Heart right ventricle (tissue), 16 donors: Measurements from ENCODE around the gene CD4. TPM values are rescaled to one million over a fixed set of nuclear protein-coding genes. Genes with fewer than 3 reads are reported as not detected.

Experiments used
- ATAC-seq, 8 donors: fragments of 200-7000 bp; cut with Tn5 transposase; one replicate each; pipeline ENCODE4 v1.9.1; 2020; ENCODE audit warnings: mild to moderate bottlenecking in 8 of 8, moderate library complexity in 8 of 8, moderate number of reproducible peaks in 1 of 8
- DNase-seq, 2 donors: peaks; one replicate each; pipeline ENCODE4 v3.0.0-alpha.2; 2020
- H3K27ac ChIP-seq, 10 donors: fragments of 200-600 bp; sonication (generic) in 2 of 10; one replicate each; pipeline versions ENCODE4 v1.5.0 to v1.8.0; 2020 to 2022; ENCODE audit warnings: mild to moderate bottlenecking in 3 of 10
- H3K27me3 ChIP-seq, 7 donors: fragments of 200-600 bp; one replicate each; pipeline ENCODE4 v1.8.0; 2021 to 2022; ENCODE audit warnings: mild to moderate bottlenecking in 2 of 7
- H3K36me3 ChIP-seq, 9 donors: fragments of 200-600 bp; sonication (generic) in 1 of 9; one replicate each; pipeline versions ENCODE4 v1.5.0 to v1.8.0; 2020 to 2022; ENCODE audit warnings: mild to moderate bottlenecking in 2 of 9
- H3K4me1 ChIP-seq, 9 donors: fragments of 200-600 bp; sonication (generic) in 1 of 9; one replicate each; pipeline versions ENCODE4 v1.5.0 to v1.8.0; 2020 to 2022; ENCODE audit warnings: mild to moderate bottlenecking in 4 of 9
- H3K4me3 ChIP-seq, 10 donors: fragments of 200-600 bp; sonication (generic) in 2 of 10; one replicate each; pipeline versions ENCODE4 v1.5.0 to v1.8.0; 2020 to 2022; ENCODE audit warnings: mild to moderate bottlenecking in 7 of 10, moderate library complexity in 2 of 10
- H3K9me3 ChIP-seq, 11 donors: fragments of 200-600 bp in 10 of 11; sonication (generic) in 2 of 11; one replicate each; pipeline versions ENCODE4 v1.5.0 to v1.8.0; 2013 to 2022; ENCODE audit warnings: mild to moderate bottlenecking in 2 of 11, control low read depth in 1 of 11, moderate library complexity in 1 of 11
- WGBS, 2 donors: extraction: QIAGEN DNeasy Blood & Tissue Kit; methylation state at CpG; one replicate each; pipeline ENCODE4 v1.1.7; 2013; ENCODE audit warnings: inconsistent platforms in 1 of 2; 5-methylcytosine and 5-hydroxymethylcytosine counted together
- intact Hi-C, 10 donors: fragments of 100-400 bp; cut with DNase I; formaldehyde crosslinking; loops; one replicate each; pipeline versions ENCODE4 v1.11.1 to v1.14.2; 2022
- polyA plus RNA-seq, 2 donors: library from polyadenylated mRNA; stranded (reverse); fragments of 200-250 nt; gene quantifications; one replicate each; pipeline ENCODE4 v1.2.3, GENCODE V29; 2013
- total RNA-seq, 10 donors: library from RNA; stranded (reverse); fragmentation: NEBNext Ultra II Directional in 3 of 10; extraction: Animal tissue kit (Norgen Biotek cat#: 25700) in 3 of 10; gene quantifications; one replicate each; pipeline versions ENCODE4 v1.2.1 to v1.2.4, GENCODE V29; 2021 to 2023
- TF ChIP-seq, protein P1 (sequence below), 9 donors: fragments of 200-600 bp; sonication (generic) in 2 of 9; IDR thresholded peaks; one replicate each; pipeline versions ENCODE4 v1.5.0 to v1.8.0; 2021 to 2022; ENCODE audit warnings: antibody characterized with exemption in 9 of 9, mild to moderate bottlenecking in 5 of 9, moderate library complexity in 1 of 9
- donor health status: Arrhythmogenic right ventricular cardiomyopathy.
- donor health status: ischemic (EF 13 %, LVEDD 7.1; RV severe dilation, severe dysfunction).
- donor health status: healthy with polysubstance abuse.
- donor health status: DM: no; HTN: yes; CAD: no.
- donor health status: DM: no; HTN: no; CAD: no.
- donor health status: ischemic (EF 25% LVEDD 6.9; RV normal size, moderate dysfunction).
- donor health status: ischemic (EF 25% LVEDD 5.7; RV mildly dilated, moderate dysfunction).
- donor health status: healthy.
- donor health status: DM: yes; HTN: yes; CAD: no.
- donor health status: Ischemic cardiomyopathy.
- donor health status: ischemic (EF 35%, LVEDD 5.7; RV mildly dilated, moderate dysfunction).
- donor health status: nonischemic (EF 11% LVEDD 7.7; RV severe dilation, severe dysfunction).
- donor health status: DM: yes; HTN: yes; CAD: no.
- donor health status: PGD.
- donor health status: ischemic (EF 29% LVEDD 5.4; RV normal size, mild dysfunction).
- donor health status: nonischemic (EF 23%, LVEDD 6.1; RV moderate dilation, normal function).

The CD4 gene
- total and polyA plus RNA-seq, 12 donors: 2.6 to 44.3 (median 4.2) TPM

DNA sequence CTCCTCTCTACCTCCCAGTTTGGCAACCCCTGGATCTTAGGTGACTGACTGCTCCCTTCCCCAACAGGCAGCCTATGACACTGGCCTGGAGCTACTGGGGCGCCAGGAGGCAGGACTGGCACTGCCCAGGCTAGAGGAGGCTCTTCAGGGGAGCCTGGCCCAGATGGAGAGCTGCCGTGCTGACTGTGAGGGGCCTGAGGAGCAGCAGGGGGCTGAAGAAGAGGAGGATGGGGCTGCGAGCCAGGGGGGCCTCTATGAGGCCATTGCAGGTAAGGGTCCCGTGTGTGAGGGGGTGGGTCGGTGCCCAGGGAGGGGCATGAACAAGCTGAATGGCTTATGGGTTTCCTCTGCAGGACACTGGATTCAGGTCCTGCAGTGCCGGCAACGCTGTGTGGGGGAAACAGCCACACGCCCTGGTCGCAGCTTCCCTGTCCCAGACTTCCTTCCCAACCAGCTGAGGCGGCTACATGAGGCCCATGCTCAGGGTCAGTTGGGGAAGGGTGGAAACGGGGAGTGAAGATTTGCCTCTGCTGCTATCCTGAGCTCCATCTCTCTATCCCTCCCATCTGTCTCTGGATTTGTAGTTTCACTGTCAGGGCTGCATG is 41.1 kb downstream of the CD4 start:
- Histone ChIP-seq H3K4me3 (no peak overlapping the region), H3K4me1 (peaks cover 8 to 62% (median 26%) of the 10 kb centered on the region in 9 donors), H3K36me3 (peaks cover 0 to 42% (median 0%) of the 10 kb centered on the region in 9 donors), H3K27me3 (peaks cover 0 to 40% (median 0%) of the 10 kb centered on the region in 7 donors), H3K9me3 (no peaks in the 10 kb centered on the region), H3K27ac (peak overlapping the region in 2 of 10 donors; percentile 87 to 90)
- intact Hi-C loops: no loop called here
- ATAC-seq: no peak
- DNase-seq: no peak
- TF ChIP-seq, protein P1, sequence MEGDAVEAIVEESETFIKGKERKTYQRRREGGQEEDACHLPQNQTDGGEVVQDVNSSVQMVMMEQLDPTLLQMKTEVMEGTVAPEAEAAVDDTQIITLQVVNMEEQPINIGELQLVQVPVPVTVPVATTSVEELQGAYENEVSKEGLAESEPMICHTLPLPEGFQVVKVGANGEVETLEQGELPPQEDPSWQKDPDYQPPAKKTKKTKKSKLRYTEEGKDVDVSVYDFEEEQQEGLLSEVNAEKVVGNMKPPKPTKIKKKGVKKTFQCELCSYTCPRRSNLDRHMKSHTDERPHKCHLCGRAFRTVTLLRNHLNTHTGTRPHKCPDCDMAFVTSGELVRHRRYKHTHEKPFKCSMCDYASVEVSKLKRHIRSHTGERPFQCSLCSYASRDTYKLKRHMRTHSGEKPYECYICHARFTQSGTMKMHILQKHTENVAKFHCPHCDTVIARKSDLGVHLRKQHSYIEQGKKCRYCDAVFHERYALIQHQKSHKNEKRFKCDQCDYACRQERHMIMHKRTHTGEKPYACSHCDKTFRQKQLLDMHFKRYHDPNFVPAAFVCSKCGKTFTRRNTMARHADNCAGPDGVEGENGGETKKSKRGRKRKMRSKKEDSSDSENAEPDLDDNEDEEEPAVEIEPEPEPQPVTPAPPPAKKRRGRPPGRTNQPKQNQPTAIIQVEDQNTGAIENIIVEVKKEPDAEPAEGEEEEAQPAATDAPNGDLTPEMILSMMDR (IDR thresholded peaks at IDR 0.05): no peak
- WGBS, 2 donors: 83 to 84% methylated on average over 11 of the region's 11 CpGs

DNA sequence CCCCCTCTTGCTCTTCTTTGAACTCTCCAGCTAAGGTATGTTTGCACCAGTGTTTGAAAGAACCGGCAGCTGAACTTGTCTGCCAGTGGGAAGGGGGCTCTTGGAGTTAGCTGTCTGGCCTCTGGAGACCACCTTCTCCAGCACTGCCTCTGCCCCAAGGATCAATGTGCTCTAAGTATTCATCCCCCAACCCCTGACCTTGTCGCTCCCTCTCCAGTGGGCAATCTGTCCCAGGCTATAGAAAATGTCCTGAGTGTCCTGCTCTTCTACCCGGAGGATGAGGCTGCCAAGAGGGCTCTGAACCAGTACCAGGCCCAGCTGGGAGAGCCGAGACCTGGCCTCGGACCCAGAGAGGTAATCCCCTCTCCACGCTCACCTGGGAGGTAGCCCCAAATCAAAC is 41.7 kb downstream of the CD4 start:
- intact Hi-C loops: no loop called here
- no peak overlapping the region for H3K4me3 ChIP-seq
- ATAC-seq: no peak
- peaks cover 0 to 45% (median 0%) of the 10 kb centered on the region in 9 donors for H3K36me3 ChIP-seq
- 88 to 93% methylated on average over 6 of the region's 6 CpGs for WGBS, 2 donors
- H3K27me3 ChIP-seq: peaks cover 0 to 40% (median 0%) of the 10 kb centered on the region in 7 donors
- H3K27ac ChIP-seq: no peak overlapping the region
- H3K4me1 ChIP-seq: peaks cover 8 to 62% (median 24%) of the 10 kb centered on the region in 9 donors
- TF ChIP-seq, protein P1 (IDR thresholded peaks at IDR 0.05): no peak
- DNase-seq: no peak
- H3K9me3 ChIP-seq: no peaks in the 10 kb centered on the region

DNA sequence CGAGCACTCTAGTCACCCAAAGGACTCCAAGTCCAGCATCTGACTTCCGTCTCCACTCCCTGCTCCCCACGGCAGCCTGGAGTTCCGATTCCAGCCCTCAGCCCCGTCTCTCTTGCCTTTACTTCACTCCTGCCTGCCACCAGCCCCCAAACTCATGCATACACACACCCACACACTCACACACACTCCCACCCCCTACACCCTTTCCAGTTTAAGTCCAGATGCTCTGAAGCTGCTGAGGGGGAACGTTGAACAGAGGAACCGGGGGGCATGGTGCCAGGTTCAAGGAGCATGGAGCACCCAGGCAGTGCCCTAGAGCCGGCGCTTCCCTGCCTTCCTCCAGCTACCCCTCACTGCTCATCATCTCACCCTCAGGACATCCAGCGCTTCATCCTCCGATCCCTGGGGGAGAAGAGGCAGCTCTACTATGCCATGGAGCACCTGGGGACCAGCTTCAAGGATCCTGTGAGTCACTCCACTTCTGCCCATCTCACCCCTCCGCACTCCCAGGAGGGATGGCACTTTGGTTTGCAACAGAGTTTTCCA is 42.2 kb downstream of the CD4 start:
- H3K27me3 ChIP-seq: peaks cover 0 to 37% (median 0%) of the 10 kb centered on the region in 7 donors
- 87 to 89% methylated on average over 12 of the region's 12 CpGs for WGBS, 2 donors
- DNase-seq: no peak
- H3K4me1 ChIP-seq: peaks cover 8 to 65% (median 24%) of the 10 kb centered on the region in 9 donors
- TF ChIP-seq, protein P1 (IDR thresholded peaks at IDR 0.05): no peak
- no peak overlapping the region for H3K27ac ChIP-seq
- H3K4me3 ChIP-seq: no peak overlapping the region
- intact Hi-C loops: no loop called here
- no peaks in the 10 kb centered on the region for H3K9me3 ChIP-seq
- H3K36me3 ChIP-seq: peaks cover 0 to 49% (median 0%) of the 10 kb centered on the region in 9 donors
- ATAC-seq: no peak

DNA sequence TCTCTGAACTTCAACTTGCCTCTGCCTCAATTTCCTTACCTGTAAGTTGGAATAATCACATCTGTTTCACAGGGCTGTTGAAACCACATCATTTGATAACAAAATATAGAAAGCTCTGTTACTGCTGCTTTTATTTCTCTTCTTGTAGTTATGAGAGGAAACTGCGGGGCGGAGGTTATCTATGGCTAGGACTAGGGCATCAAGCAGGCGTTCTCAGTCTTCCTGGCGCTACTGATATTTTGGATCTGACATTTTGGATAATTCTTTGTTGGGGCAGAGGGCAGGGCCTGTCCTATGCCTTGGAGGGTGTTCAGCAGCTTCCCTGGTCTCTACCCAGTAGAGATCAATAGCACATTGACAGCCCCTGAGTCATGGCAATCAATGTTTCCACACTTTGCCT is 42.8 kb downstream of the CD4 start:
- TF ChIP-seq, protein P1 (IDR thresholded peaks at IDR 0.05): no peak
- H3K4me1 ChIP-seq: peaks cover 5 to 64% (median 20%) of the 10 kb centered on the region in 9 donors
- intact Hi-C loops: no loop called here
- peaks cover 0 to 31% (median 0%) of the 10 kb centered on the region in 7 donors for H3K27me3 ChIP-seq
- ATAC-seq (no peak), DNase-seq (no peak)
- H3K27ac ChIP-seq: peak overlapping the region in 2 of 10 donors; percentile 5 to 91
- no peak overlapping the region for H3K4me3 ChIP-seq
- H3K36me3 ChIP-seq: peaks cover 0 to 55% (median 3%) of the 10 kb centered on the region in 9 donors
- no peaks in the 10 kb centered on the region for H3K9me3 ChIP-seq
- WGBS, 2 donors: 88 to 97% methylated on average over 4 of the region's 4 CpGs
